Neural crest cell (in vitro differentiated cells): ENCODE data around the gene ALK. TPM values are rescaled to one million over a fixed set of nuclear protein-coding genes. Genes with fewer than 3 reads are reported as not detected.

Source experiments
- DNase-seq: peaks from one replicate; pipeline ENCODE4 v3.0.0; 2021; ENCODE audit warnings: low read depth, mixed read lengths, low spot score
- H3K27ac Mint-ChIP-seq: one replicate; pipeline ENCODE4 v1.8.0; 2021; ENCODE audit warnings: mild to moderate bottlenecking, mixed read lengths; ENCODE audit not compliant: unreplicated experiment
- H3K27me3 Mint-ChIP-seq: 2 replicates; pipeline ENCODE4 v1.8.0; 2021; ENCODE audit warnings: low read depth, mild to moderate bottlenecking, mixed read lengths
- H3K36me3 Mint-ChIP-seq: 2 replicates; pipeline ENCODE4 v1.8.0; 2021; ENCODE audit warnings: low read depth, mild to moderate bottlenecking, mixed read lengths
- H3K4me1 Mint-ChIP-seq: 2 replicates; pipeline ENCODE4 v1.8.0; 2021; ENCODE audit warnings: mixed read lengths
- H3K4me3 Mint-ChIP-seq: one replicate; pipeline ENCODE4 v1.8.0; 2021; ENCODE audit warnings: mild to moderate bottlenecking, mixed read lengths
- H3K9me3 Mint-ChIP-seq: 2 replicates; pipeline ENCODE4 v1.8.0; 2021; ENCODE audit warnings: mixed read lengths
- CTCF ChIP-seq: fragments of 200-600 bp; sonication (generic); conservative IDR thresholded peaks from 2 replicates; pipeline ENCODE4 v1.5.0; 2021; ENCODE audit warnings: antibody characterized with exemption, mild to moderate bottlenecking
- total RNA-seq: library from RNA; stranded (reverse); gene quantifications from 2 replicates; pipeline ENCODE4 v1.2.1, GENCODE V29; 2021

The ALK gene
- total RNA-seq, 1 donor from 2014 or later, result 2.0 TPM

GRCh38 chr2:29575370-29575890 is 346.0 kb downstream of the ALK start:
- no peak for DNase-seq
- H3K27me3 Mint-ChIP-seq, result no peaks in the 10 kb centered on the region

GRCh38 chr2:29573612-29574011 is 347.8 kb downstream of the ALK start:
- Mint-ChIP-seq H3K4me1 (no peaks in the 10 kb centered on the region), H3K4me3 (no peak overlapping the region), H3K27ac (no peak overlapping the region), H3K27me3 (no peaks in the 10 kb centered on the region), H3K9me3 (no peaks in the 10 kb centered on the region), H3K36me3 (no peaks in the 10 kb centered on the region)
- DNase-seq, result no peak
- TF ChIP-seq CTCF, result no peak

More at GRCh38 chr2:29575370-29575890, 346.0 kb downstream of the ALK start:
- Mint-ChIP-seq H3K27ac (no peak overlapping the region), H3K36me3 (no peaks in the 10 kb centered on the region), H3K9me3 (no peaks in the 10 kb centered on the region), H3K4me1 (no peaks in the 10 kb centered on the region), H3K4me3 (no peak overlapping the region)
- no peak for TF ChIP-seq CTCF

- H3K9me3 Mint-ChIP-seq, result no peaks in the 10 kb centered on the region
- no peak overlapping the region for H3K4me3 Mint-ChIP-seq
- TF ChIP-seq CTCF, result no peak
- no peaks in the 10 kb centered on the region for H3K36me3 Mint-ChIP-seq
- no peaks in the 10 kb centered on the region for H3K4me1 Mint-ChIP-seq
- no peaks in the 10 kb centered on the region for H3K27me3 Mint-ChIP-seq
- no peak for DNase-seq
- H3K27ac Mint-ChIP-seq, result no peak overlapping the region
These were observed 348.2 kb downstream of the ALK start for GRCh38 chr2:29573147-29573546.

GRCh38 chr2:29570539-29570938 is 350.8 kb downstream of the ALK start:
- no peaks in the 10 kb centered on the region for H3K27me3 Mint-ChIP-seq
- H3K36me3 Mint-ChIP-seq, result no peaks in the 10 kb centered on the region
- H3K4me3 Mint-ChIP-seq, result no peak overlapping the region
- H3K27ac Mint-ChIP-seq, result no peak overlapping the region
- TF ChIP-seq CTCF, result no peak
- H3K4me1 Mint-ChIP-seq, result no peaks in the 10 kb centered on the region
- H3K9me3 Mint-ChIP-seq, result no peaks in the 10 kb centered on the region
- DNase-seq, result no peak

- no peak for TF ChIP-seq CTCF
- H3K4me3 Mint-ChIP-seq, result no peak overlapping the region
- H3K27ac Mint-ChIP-seq, result no peak overlapping the region
These were observed 353.4 kb downstream of the ALK start for GRCh38 chr2:29567906-29568520.

More at GRCh38 chr2:29567906-29568520, 353.4 kb downstream of the ALK start:
- Mint-ChIP-seq H3K4me1 (no peaks in the 10 kb centered on the region), H3K27me3 (no peaks in the 10 kb centered on the region), H3K9me3 (no peaks in the 10 kb centered on the region), H3K36me3 (no peaks in the 10 kb centered on the region)
- DNase-seq, result no peak
